Erythroblast (primary cell): ENCODE results near the gene DIP2B.

Experiments
- GATA1 ChIP-seq: IDR thresholded peaks from 2 replicates; pipeline ENCODE4 v1.6.1; 2011; ENCODE audit warnings: low read depth, mild to moderate bottlenecking, control low read depth, low read length, moderate library complexity
- POLR2A ChIP-seq: IDR thresholded peaks from 2 replicates; pipeline ENCODE4 v1.6.1; 2011; ENCODE audit warnings: mild to moderate bottlenecking, low read length

- TF ChIP-seq POLR2A (no peak), GATA1 (no peak)
Measured at GRCh38 chr12:50620109-50620977, 115.6 kb downstream of the DIP2B start.
